Measurements from ENCODE around the gene ATXN3L. TPM values are rescaled to one million over a fixed set of nuclear protein-coding genes. Genes with fewer than 3 reads are reported as not detected.

Gene ATXN3L
- total and polyA plus RNA-seq, 11 donors: not detected

- no peak for TF ChIP-seq POLR2A (IDR thresholded peaks at IDR 0.05)
- no peak for TF ChIP-seq CTCF (IDR thresholded peaks at IDR 0.05)
- Histone ChIP-seq H3K27ac (no peak overlapping the region), H3K36me3 (no peaks in the 10 kb centered on the region), H3K4me1 (no peaks in the 10 kb centered on the region), H3K9me3 (no peaks in the 10 kb centered on the region), H3K27me3 (peaks cover 0 to 3% (median 0%) of the 10 kb centered on the region in 9 donors), H3K4me3 (no peak overlapping the region)
- ATAC-seq: no peak
- 50 to 61% (median 57%) methylated on average over 1 of the region's 1 CpG for WGBS, 4 donors
- intact Hi-C loops (cut with DNase I): no loop called here
- no peak for DNase-seq
These were observed 3.4 kb upstream of the ATXN3L start for GRCh38 chrX:13323241-13323640.

GRCh38 chrX:13317366-13317765 lies 2.5 kb downstream of the ATXN3L start:
- Histone ChIP-seq H3K4me1 (no peaks in the 10 kb centered on the region), H3K9me3 (no peaks in the 10 kb centered on the region), H3K27ac (no peak overlapping the region), H3K4me3 (no peak overlapping the region), H3K36me3 (no peaks in the 10 kb centered on the region), H3K27me3 (peaks cover 0 to 6% (median 0%) of the 10 kb centered on the region in 9 donors)
- ATAC-seq: no peak
- DNase-seq: no peak
- TF ChIP-seq POLR2A (IDR thresholded peaks at IDR 0.05): no peak
- TF ChIP-seq CTCF (IDR thresholded peaks at IDR 0.05): no peak
- intact Hi-C loops (cut with DNase I): no loop called here
- WGBS, 4 donors: 90 to 98% (median 94%) methylated on average over 6 of the region's 6 CpGs

- 90 to 96% (median 94%) methylated on average over 6 of the region's 6 CpGs for WGBS, 4 donors
- H3K9me3 ChIP-seq: no peaks in the 10 kb centered on the region
- ATAC-seq (no peak), DNase-seq (no peak)
- no peak overlapping the region for H3K27ac ChIP-seq
- H3K4me3 ChIP-seq: no peak overlapping the region
- intact Hi-C loops (cut with DNase I): no loop called here
- no peak for TF ChIP-seq CTCF (IDR thresholded peaks at IDR 0.05)
- TF ChIP-seq POLR2A (IDR thresholded peaks at IDR 0.05): no peak
- H3K4me1 ChIP-seq: no peaks in the 10 kb centered on the region
- H3K36me3 ChIP-seq: no peaks in the 10 kb centered on the region
- H3K27me3 ChIP-seq: peaks cover 0 to 17% (median 0%) of the 10 kb centered on the region in 9 donors
These were observed 8.3 kb downstream of the ATXN3L start for GRCh38 chrX:13311560-13311959.

- DNase-seq (no peak), ATAC-seq (no peak)
- H3K27me3 ChIP-seq: peaks cover 0 to 24% (median 0%) of the 10 kb centered on the region in 9 donors
- 83 to 96% (median 89%) methylated on average over 3 of the region's 3 CpGs for WGBS, 4 donors
- no peak overlapping the region for H3K4me3 ChIP-seq
- TF ChIP-seq CTCF (IDR thresholded peaks at IDR 0.05): no peak
- no peak for TF ChIP-seq POLR2A (IDR thresholded peaks at IDR 0.05)
- H3K4me1 ChIP-seq: no peaks in the 10 kb centered on the region
- intact Hi-C loops (cut with DNase I): no loop called here
- H3K27ac ChIP-seq: no peak overlapping the region
- no peaks in the 10 kb centered on the region for H3K36me3 ChIP-seq
- no peaks in the 10 kb centered on the region for H3K9me3 ChIP-seq
These were observed 10.2 kb downstream of the ATXN3L start for GRCh38 chrX:13309631-13310030.

All from heart left ventricle (tissue), 16 donors.